GM18505 (cell line): ENCODE measurements around the gene ACER3.
"Not testable (repeated sequence)": the region's sequence is repeated elsewhere in the genome, so short reads cannot be mapped to it uniquely, and the experiment has no call there.

Experiments used
- ATAC-seq: cut with Tn5 transposase; IDR thresholded peaks from one replicate; pipeline ENCODE4 v1.9.1; 2021; ENCODE audit not compliant: unreplicated experiment
- POLR2A ChIP-seq: IDR thresholded peaks from 4 replicates; pipeline ENCODE4 v1.6.1; 2011; ENCODE audit warnings: borderline replicate concordance; ENCODE audit not compliant: insufficient read depth, insufficient read length; ENCODE audit errors: extremely low read depth

The ACER3 gene

DNA sequence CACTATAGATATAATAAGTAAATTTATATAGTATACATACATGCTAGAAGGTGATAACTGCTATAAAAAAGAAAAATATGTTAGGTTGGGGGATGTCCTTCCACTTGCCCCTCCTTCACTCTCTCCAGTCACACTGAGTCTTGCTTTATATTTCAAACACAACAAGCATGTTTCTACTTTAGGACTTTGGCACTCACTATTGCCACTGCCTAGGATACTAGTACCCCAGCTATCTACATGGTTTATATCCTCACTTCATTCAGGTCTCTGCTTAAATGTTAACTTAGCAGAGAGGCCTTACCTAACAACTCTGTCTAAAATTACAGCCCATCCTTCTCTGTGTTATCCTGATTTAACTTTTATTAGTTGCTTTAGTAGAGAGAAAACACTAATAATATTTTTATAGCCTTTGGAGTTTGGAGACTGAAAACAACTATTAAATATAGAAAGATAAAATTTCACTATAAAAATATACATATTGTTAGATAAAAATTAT is 134.4 kb downstream of the ACER3 start:
- no peak for ATAC-seq
- no peak for TF ChIP-seq POLR2A

DNA sequence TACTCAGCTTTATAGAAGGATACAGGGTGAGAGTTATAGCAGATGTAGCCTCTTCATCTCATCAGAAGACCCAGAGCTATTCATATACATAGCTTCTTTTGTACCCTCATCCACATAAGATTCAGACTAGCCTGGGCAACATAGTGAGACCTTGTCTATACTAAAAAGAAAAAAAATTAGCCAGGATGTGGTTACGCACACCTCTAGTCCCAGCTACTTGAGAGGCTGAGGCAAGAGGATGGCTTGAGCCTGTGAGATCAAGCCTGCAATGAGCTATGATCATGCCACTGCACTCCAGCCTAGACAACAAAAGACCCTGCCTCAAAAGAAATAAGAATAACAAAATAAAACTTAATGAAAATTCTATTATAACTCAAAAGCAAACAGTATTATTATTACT is 136.8 kb downstream of the ACER3 start:
- TF ChIP-seq POLR2A, result no peak
- no peak for ATAC-seq

- no peak for ATAC-seq
- TF ChIP-seq POLR2A, result no peak
These were observed 138.9 kb downstream of the ACER3 start for GRCh38 chr11:76999597-76999996.

GRCh38 chr11:77001613-77002012 is 140.9 kb downstream of the ACER3 start:
- no peak for TF ChIP-seq POLR2A

GRCh38 chr11:77002776-77003175 is 142.1 kb downstream of the ACER3 start:
- ATAC-seq, result no peak
- no peak for TF ChIP-seq POLR2A

More at GRCh38 chr11:77001613-77002012, 140.9 kb downstream of the ACER3 start:
- no peak for ATAC-seq

GRCh38 chr11:77003963-77004362 is 143.2 kb downstream of the ACER3 start:
- no peak for ATAC-seq
- no peak for TF ChIP-seq POLR2A

- no peak for TF ChIP-seq POLR2A
- no peak for ATAC-seq
These were observed 148.9 kb downstream of the ACER3 start for GRCh38 chr11:77009533-77010160.

DNA sequence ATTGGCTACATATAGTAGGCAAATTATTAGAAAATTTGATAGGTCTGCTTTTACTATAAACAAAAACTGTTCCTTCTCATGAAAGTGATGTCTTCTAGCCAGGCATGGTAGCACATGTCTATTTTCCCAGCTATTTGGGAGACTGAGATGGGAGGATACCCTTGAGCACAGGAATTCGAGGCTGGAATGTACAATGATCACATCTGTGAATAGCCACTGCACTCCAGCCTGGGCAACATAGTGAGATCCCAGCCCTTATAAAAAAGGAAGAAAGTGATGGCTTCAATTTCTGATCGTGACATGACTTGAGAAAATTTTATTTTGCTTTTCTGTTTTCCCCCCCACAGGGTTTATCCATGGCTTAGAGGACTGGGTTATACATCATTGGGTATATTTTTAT is 154.0 kb downstream of the ACER3 start:
- no peak for TF ChIP-seq POLR2A
- ATAC-seq, result no peak

GRCh38 chr11:77018396-77018924 is 157.7 kb downstream of the ACER3 start:
- not testable (repeated sequence) for ATAC-seq

DNA sequence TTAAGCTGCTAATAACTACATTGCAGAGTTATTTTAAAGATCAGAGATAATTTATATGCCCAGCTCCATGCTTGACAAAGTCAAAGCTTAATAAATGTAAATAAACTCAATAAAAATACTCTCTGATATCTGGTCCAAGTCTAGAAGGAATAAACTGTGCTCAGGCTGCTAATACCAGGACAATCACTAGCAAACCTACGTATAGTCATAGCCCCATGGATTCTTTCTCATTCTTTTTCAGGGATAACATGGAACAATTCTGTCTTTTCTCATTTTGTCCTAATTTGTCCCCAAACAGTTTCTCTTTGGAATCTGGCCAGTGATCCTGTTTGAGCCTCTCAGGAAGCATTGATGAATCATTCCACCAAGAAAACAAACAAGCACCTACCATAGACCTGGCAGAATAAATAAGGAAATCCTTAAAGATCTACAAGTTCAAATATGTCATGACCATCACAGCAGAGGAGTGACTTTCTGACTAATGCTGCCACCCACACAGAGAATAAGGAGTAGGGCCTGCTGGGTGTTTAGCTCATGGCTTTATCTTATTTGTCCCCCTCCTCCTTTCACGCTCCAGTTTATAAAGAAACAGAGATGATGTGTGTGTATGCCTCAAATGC is 159.4 kb downstream of the ACER3 start:
- ATAC-seq, result no peak
- TF ChIP-seq POLR2A, result no peak

GRCh38 chr11:77020734-77021133 is 160.0 kb downstream of the ACER3 start:
- no peak for TF ChIP-seq POLR2A
- no peak for ATAC-seq

DNA sequence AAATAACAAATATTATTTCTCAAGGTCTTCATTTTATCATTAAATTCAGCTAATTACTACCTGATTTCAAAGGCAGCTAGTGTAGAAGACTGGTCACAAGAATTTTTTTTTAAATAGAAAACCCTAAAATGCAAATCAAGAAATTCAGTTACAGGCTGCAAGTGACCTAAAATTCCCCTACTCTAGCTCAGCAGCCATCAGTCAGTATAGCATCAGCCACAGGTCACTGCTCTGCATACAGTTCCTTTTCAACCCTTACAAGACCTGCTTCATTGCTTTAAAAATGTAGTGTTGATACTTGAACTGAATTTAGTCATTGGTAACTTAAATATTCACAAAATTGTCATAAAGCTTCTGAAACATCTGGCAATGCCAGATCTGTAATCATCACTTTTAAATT is 164.0 kb downstream of the ACER3 start:
- ATAC-seq, result no peak
- no peak for TF ChIP-seq POLR2A

DNA sequence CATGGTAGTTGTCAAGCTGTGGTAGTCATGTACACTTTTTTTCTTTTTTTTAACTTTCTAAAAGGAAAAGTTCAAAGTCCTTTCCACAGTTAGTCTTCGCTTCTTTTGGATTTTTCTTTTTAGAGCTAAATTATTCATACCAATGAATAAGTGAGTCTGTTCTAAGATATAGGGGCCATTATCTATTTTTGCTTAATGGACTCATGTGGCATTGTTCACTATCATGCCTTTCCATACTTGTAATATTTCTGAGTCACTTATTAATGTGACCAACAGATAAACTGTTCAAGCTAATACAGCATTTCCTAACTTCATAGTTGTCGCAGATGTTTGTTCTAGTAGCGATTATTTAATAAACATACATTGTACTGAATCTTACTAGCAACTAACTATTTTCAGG is 165.5 kb downstream of the ACER3 start:
- no peak for TF ChIP-seq POLR2A
- ATAC-seq, result no peak

DNA sequence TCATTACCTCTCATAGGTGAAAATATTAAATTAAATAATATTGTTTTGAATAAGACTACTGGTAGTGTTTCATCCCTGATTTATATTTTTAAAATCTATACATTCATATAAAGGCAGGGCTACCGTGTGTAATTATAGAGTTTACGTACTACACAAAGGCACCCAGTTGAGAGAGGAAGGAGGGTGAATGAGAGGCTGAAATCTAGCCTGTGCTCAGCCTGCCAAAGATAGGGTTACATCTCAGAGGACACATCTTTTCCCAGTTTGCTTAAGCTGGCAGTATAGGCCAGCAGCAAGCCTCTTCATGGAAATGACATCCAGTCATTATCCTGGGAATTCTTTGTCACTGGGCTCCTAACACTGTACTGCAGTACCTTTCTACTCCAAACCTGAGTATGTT is 166.0 kb downstream of the ACER3 start:
- no peak for ATAC-seq

DNA sequence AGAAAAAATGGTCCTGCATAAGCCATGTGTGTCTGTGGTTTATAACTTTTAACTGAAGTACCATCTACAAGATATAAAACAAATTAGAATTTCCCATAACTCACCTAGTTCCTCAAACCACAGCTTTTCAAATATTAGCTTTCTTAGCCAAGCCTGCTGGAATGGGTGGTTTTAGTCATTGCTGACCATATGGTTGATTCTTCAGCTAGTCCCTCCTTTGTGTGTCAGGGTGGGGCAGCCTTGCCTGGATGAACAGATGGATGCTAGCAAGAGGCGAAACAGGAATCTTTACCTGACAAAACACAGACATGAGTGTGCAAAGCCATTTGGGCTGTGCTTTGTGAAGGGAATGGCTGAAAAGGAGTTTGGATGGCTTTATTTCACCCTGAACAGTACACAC is 166.6 kb downstream of the ACER3 start:
- no peak for ATAC-seq
- TF ChIP-seq POLR2A, result no peak

More for the DNA sequence above, 166.0 kb downstream of the ACER3 start:
- TF ChIP-seq POLR2A, result no peak

- ATAC-seq, result no peak
- TF ChIP-seq POLR2A, result no peak
These were observed 169.1 kb downstream of the ACER3 start for GRCh38 chr11:77029829-77030228.
